Keratinocyte (primary cell): Measurements from ENCODE around the gene TUBB3. TPM values are rescaled to one million over a fixed set of nuclear protein-coding genes. Genes with fewer than 3 reads are reported as not detected.
"Not testable (repeated sequence)": the region's sequence is repeated elsewhere in the genome, so short reads cannot be mapped to it uniquely, and the experiment has no call there.

ENCODE experiments used
- DNase-seq: peaks from one replicate; pipeline ENCODE4 v3.0.0-alpha.2; 2011; ENCODE audit warnings: low read depth, missing footprints, low spot score
- FAIRE-seq: peaks from 2 replicates; lab custom pipeline; 2011; peaks lifted over from hg19 to GRCh38; lab: Jason Lieb, UNC
- H2AFZ ChIP-seq: 2 replicates; pipeline ENCODE4 v1.6.0; 2012; ENCODE audit warnings: low read length, control low read depth, inconsistent platforms; ENCODE audit not compliant: control insufficient read depth
- H3K27ac ChIP-seq: 2 replicates; pipeline ENCODE4 v1.5.1; 2011; ENCODE audit warnings: low read length; ENCODE audit not compliant: control insufficient read depth, insufficient read depth
- H3K27me3 ChIP-seq: 3 replicates; pipeline ENCODE4 v1.6.0; 2011; ENCODE audit warnings: low read length; ENCODE audit not compliant: control insufficient read depth, insufficient read depth; ENCODE audit errors: extremely low read depth
- H3K36me3 ChIP-seq, 2 experiments: 2 replicates in 1 of 2; 3 replicates in 1 of 2; pipeline ENCODE4 v1.5.1; 2011; ENCODE audit warnings: low read length in 2 of 2, mild to moderate bottlenecking in 1 of 2; ENCODE audit not compliant: control insufficient read depth in 2 of 2, insufficient read depth in 2 of 2; ENCODE audit errors: extremely low read depth in 1 of 2
- H3K4me1 ChIP-seq: 3 replicates; pipeline ENCODE4 v1.5.1; 2011; ENCODE audit warnings: low read length; ENCODE audit not compliant: control insufficient read depth, insufficient read depth; ENCODE audit errors: extremely low read depth
- H3K4me2 ChIP-seq: 3 replicates; pipeline ENCODE4 v1.6.0; 2011; ENCODE audit warnings: low read depth, low read length; ENCODE audit not compliant: control insufficient read depth, insufficient read depth; ENCODE audit errors: extremely low read depth
- H3K4me3 ChIP-seq, 3 experiments: fragments of 200-600 bp in 1 of 3; sonication (generic) in 1 of 3; 2 replicates in 2 of 3; 3 replicates in 1 of 3; pipeline ENCODE4 v1.5.1; 2011 to 2016; ENCODE audit warnings: low read length in 3 of 3, mild to moderate bottlenecking in 3 of 3, control low read depth in 2 of 3, inconsistent platforms in 1 of 3, low read depth in 1 of 3, mixed read lengths in 1 of 3, mixed run types in 1 of 3, moderate library complexity in 1 of 3; ENCODE audit not compliant: control insufficient read depth in 2 of 3, insufficient read depth in 2 of 3; ENCODE audit errors: extremely low read depth in 1 of 3
- H3K79me2 ChIP-seq: 2 replicates; pipeline ENCODE4 v1.6.0; 2012; ENCODE audit warnings: low read length; ENCODE audit not compliant: control insufficient read depth, insufficient read depth
- H3K9ac ChIP-seq: 3 replicates; pipeline ENCODE4 v1.6.0; 2011; ENCODE audit warnings: low read length; ENCODE audit not compliant: control insufficient read depth, insufficient read depth; ENCODE audit errors: extremely low read depth
- H3K9me1 ChIP-seq: 3 replicates; pipeline ENCODE4 v1.6.0; 2011; ENCODE audit warnings: low read length; ENCODE audit not compliant: control insufficient read depth, insufficient read depth; ENCODE audit errors: extremely low read depth
- H3K9me3 ChIP-seq: 2 replicates; pipeline ENCODE4 v1.5.1; 2012; ENCODE audit warnings: low read depth, low read length; ENCODE audit not compliant: control insufficient read depth
- H4K20me1 ChIP-seq: 3 replicates; pipeline ENCODE4 v1.6.0; 2011; ENCODE audit warnings: low read length; ENCODE audit not compliant: control insufficient read depth, insufficient read depth; ENCODE audit errors: extremely low read depth
- CTCF ChIP-seq, 3 experiments: IDR thresholded peaks in 1 of 3; conservative IDR thresholded peaks in 1 of 3; optimal IDR thresholded peaks in 1 of 3; 2 replicates in 2 of 3; 3 replicates in 1 of 3; pipeline versions ENCODE3 to v1.5.1; 2011; ENCODE audit warnings: low read length in 3 of 3, mild to moderate bottlenecking in 3 of 3, moderate library complexity in 2 of 3, control low read depth in 1 of 3, inconsistent platforms in 1 of 3; ENCODE audit not compliant: insufficient read depth in 2 of 3; ENCODE audit errors: extremely low read depth in 1 of 3
- EZH2 ChIP-seq: IDR thresholded peaks from one replicate; pipeline ENCODE4 v1.6.1; 2012; ENCODE audit warnings: inconsistent platforms, mild to moderate bottlenecking, low read length, moderate library complexity
- dilution Hi-C: fragments of 300-500 bp; cut with MboI; formaldehyde crosslinking; loops from one replicate; pipeline ENCODE4 v1.7.0; 2020; ENCODE audit warnings: low sequenced_read_pairs; ENCODE audit not compliant: extremely low pct_ligation_motif_present
- polyA plus RNA-seq, 5 experiments: library from polyadenylated mRNA; depleted of rRNA in 3 of 5; stranded (reverse) in 3 of 5; stranded (forward) in 1 of 5; unstranded in 1 of 5; fragments of >200 nt; gene quantifications; 1 replicate in 1 of 5; 2 replicates in 3 of 5; 3 replicates in 1 of 5; pipeline versions ENCODE4 v1.2.1 to v1.2.3, GENCODE V29; 2011 to 2012; ENCODE audit warnings: missing spikeins in 2 of 5, low read depth in 1 of 5, low replicate concordance in 1 of 5

The TUBB3 gene
- polyA plus RNA-seq, 1 donor (not counting 4 experiments of a cell fraction or from before 2014, with no cell fraction given) = 34.0 TPM

GRCh38 chr16:89966756-89967155 lies 43.6 kb downstream of the TUBB3 start:
- Histone ChIP-seq H3K4me3 (no peak overlapping the region), H3K9ac (no peak overlapping the region), H3K27ac (no peak overlapping the region), H3K4me2 (no peak overlapping the region), H4K20me1 (no peaks in the 10 kb centered on the region), H3K4me1 (peaks cover 6% of the 10 kb centered on the region), H3K27me3 (no peaks in the 10 kb centered on the region), H3K9me3 (peaks cover 2% of the 10 kb centered on the region), H3K36me3 (peaks cover 0 to 5% of the 10 kb centered on the region in 2 experiments), H3K9me1 (no peaks in the 10 kb centered on the region), H3K79me2 (peaks cover 6% of the 10 kb centered on the region), H2AFZ (no peak overlapping the region)
- DNase-seq (no peak), FAIRE-seq (no peak)
- TF ChIP-seq EZH2 (no peak), CTCF (optimal IDR thresholded peaks at IDR 0.05 in 1 of 3, IDR thresholded peaks at IDR 0.05 in 1 of 3, conservative IDR thresholded peaks at IDR 0.05 in 1 of 3; ENCODE audit: extremely low read depth in 1 of 3, insufficient read depth in 2 of 3, low read length in 3 of 3) (no peak)
- dilution Hi-C loops = no loop called here

DNA sequence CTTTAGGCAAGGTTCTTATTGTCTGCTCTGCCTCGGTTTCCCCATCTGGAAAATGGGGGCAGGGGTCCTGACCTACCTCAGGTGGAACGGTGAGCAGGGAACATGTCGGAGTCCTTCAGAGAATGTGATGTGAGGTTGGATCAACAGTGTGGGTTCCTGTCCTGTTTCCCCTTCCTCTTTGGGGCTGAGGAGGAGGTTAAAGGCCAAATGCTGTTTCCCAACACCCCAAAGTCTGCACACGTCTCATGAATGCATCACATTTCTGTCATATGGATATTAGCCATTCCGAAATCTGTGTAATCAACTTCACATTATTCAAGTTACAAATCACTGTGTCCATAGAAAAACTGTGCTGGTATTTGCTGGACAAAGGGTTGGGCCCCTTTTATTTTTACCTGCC lies 44.3 kb downstream of the TUBB3 start:
- H3K79me2 ChIP-seq, H3K9ac ChIP-seq, H3K4me3 ChIP-seq, H2AFZ ChIP-seq, H3K9me1 ChIP-seq, H3K36me3 ChIP-seq, H3K4me2 ChIP-seq, FAIRE-seq, H3K9me3 ChIP-seq, dilution Hi-C loops, H3K27ac ChIP-seq, H3K27me3 ChIP-seq, DNase-seq, H4K20me1 ChIP-seq: not testable (repeated sequence)
- peaks cover 11% of the 10 kb centered on the region for H3K4me1 ChIP-seq

DNA sequence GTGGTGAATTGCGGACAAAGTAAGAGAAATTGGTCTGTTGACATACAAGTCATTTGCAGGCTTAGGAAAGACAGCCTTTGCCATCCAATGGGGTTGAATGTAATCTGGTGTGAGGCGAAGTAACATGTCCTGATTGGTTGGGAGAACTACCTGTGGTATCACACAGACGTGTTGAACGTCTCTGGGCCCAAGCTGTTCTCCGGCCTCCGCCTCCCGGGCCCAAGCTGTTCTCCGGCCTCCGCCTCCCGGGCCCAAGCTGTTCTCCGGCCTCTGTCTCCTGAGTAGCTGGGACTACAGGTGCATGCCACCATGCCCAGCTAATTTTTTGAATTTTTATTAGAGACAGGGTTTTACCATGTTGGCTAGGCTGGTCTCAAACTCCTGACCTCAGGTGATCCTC lies 44.9 kb downstream of the TUBB3 start:
- H3K27me3 ChIP-seq, H3K36me3 ChIP-seq, DNase-seq, FAIRE-seq, H3K27ac ChIP-seq, H3K4me3 ChIP-seq, H3K9ac ChIP-seq, H3K4me2 ChIP-seq, H4K20me1 ChIP-seq, H3K9me1 ChIP-seq, dilution Hi-C loops, H3K9me3 ChIP-seq, H2AFZ ChIP-seq, H3K79me2 ChIP-seq: not testable (repeated sequence)
- H3K4me1 ChIP-seq = peaks cover 11% of the 10 kb centered on the region
